ENCODE measurements around the gene MRTFA. TPM values are rescaled to one million over a fixed set of nuclear protein-coding genes. Genes with fewer than 3 reads are reported as not detected.
"Not testable (repeated sequence)": the region's sequence is repeated elsewhere in the genome, so short reads cannot be mapped to it uniquely, and the experiment has no call there.

The MRTFA gene
- total RNA-seq, 1 donor from 2014 or later = 115 TPM

DNA sequence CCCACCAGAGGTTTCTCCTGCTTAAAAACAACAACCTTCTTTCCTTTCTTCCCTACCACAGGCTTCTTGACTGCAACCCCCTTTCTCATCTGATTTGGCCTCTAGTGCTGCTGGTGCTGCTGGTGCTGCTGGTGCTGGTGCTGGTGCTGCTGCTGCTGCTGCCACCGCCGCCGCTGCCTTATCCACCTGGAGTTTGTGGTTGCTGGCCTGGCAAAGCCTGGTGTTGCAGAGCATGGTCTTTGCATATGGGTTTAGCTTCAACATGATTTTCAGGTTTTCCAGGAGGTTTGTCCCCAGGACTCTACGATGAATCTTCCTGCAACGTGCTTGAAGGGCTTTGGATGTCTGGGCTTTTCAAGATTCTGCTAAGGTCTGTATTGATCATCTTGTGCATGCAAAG, 49.7 kb downstream of the MRTFA start:
- Mint-ChIP-seq H3K27ac (peak overlapping the region; percentile 75), H3K9me3 (no peaks in the 10 kb centered on the region), H3K36me3 (ENCODE audit: low read depth) (peaks cover 45% of the 10 kb centered on the region), H3K4me1 (peaks cover 42% of the 10 kb centered on the region), H3K27me3 (no peaks in the 10 kb centered on the region), H3K4me3 (no peak overlapping the region)
- ChIA-PET CTCF (no interaction called here), POLR2A (interaction anchor here (1.1 kb wide), 1 partner anchor 50 kb away, joined by 3 read pairs; the partner anchor contains the start of gene MRTFA)
- DNase-seq = no peak
- intact Hi-C loops (cut with micrococcal nuclease) = no loop called here
- TF ChIP-seq, protein P1, sequence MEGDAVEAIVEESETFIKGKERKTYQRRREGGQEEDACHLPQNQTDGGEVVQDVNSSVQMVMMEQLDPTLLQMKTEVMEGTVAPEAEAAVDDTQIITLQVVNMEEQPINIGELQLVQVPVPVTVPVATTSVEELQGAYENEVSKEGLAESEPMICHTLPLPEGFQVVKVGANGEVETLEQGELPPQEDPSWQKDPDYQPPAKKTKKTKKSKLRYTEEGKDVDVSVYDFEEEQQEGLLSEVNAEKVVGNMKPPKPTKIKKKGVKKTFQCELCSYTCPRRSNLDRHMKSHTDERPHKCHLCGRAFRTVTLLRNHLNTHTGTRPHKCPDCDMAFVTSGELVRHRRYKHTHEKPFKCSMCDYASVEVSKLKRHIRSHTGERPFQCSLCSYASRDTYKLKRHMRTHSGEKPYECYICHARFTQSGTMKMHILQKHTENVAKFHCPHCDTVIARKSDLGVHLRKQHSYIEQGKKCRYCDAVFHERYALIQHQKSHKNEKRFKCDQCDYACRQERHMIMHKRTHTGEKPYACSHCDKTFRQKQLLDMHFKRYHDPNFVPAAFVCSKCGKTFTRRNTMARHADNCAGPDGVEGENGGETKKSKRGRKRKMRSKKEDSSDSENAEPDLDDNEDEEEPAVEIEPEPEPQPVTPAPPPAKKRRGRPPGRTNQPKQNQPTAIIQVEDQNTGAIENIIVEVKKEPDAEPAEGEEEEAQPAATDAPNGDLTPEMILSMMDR (IDR thresholded peaks at IDR 0.05) = no peak
- ATAC-seq (ENCODE audit: low read depth) = no peak

DNA sequence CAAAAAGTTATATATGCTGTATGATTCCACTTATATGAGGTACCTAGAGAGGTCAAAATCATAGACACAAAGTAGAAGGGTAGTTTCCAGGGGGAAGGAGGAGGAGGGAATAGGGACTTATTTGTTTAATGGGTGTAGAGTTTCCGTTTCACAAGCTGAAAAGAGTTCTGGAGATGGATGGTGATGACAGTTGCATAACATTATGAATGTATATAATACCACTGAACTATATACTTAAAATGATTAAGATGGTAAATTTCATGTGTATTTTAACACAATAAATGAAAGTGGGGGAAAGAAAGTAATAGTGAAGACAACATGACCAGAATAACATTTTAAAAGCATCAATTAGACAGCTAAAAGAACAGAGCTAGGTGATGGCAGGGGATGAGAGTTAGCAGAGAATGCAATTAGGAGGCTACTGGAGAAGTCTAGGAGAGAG, 51.2 kb downstream of the MRTFA start:
- CTCF ChIA-PET = no interaction called here
- Mint-ChIP-seq H3K36me3 (ENCODE audit: low read depth) (peaks cover 45% of the 10 kb centered on the region), H3K27ac (peak overlapping the region; percentile 13), H3K27me3 (no peaks in the 10 kb centered on the region), H3K4me3 (no peak overlapping the region), H3K9me3 (no peaks in the 10 kb centered on the region), H3K4me1 (peaks cover 35% of the 10 kb centered on the region)
- TF ChIP-seq, protein P1 (IDR thresholded peaks at IDR 0.05) = no peak
- intact Hi-C loops (cut with micrococcal nuclease) = no loop called here
- ATAC-seq (ENCODE audit: low read depth) (no peak), DNase-seq (no peak)
- POLR2A ChIA-PET = interaction anchor here (0.6 to 0.7 kb wide), 2 partner anchors 17 to 25 kb away, joined by 3 to 4 read pairs; no protein-coding TSS in a partner anchor

DNA sequence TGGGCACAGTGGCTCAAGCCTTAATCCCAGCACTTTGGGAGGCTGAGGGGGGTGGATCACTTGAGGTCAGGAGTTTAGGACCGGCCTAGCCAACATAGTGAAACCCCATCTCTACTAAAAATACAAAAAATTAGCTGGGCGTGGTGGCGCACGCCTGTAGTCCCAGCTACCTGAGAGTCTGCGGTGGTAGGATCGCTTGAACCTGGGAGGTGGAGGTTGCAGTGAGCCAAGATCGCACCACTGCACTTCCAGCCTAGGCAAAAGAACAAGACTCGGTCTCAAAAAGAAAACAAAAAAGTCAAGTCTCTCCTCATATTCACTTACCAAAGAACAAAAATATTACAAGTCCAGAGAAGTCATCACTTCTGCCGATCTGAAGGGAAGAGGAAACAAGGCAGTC, 51.8 kb downstream of the MRTFA start:
- H3K27me3 Mint-ChIP-seq; H3K9me3 Mint-ChIP-seq; CTCF ChIA-PET; ATAC-seq (ENCODE audit: low read depth); H3K27ac Mint-ChIP-seq; H3K4me3 Mint-ChIP-seq; DNase-seq; intact Hi-C loops (cut with micrococcal nuclease): not testable (repeated sequence)
- Mint-ChIP-seq H3K4me1 (peaks cover 33% of the 10 kb centered on the region), H3K36me3 (ENCODE audit: low read depth) (peaks cover 42% of the 10 kb centered on the region)
- POLR2A ChIA-PET = interaction anchor here (0.6 to 0.7 kb wide), 2 partner anchors 186 to 1506 kb away, joined by 6 read pairs; no protein-coding TSS in a partner anchor

DNA sequence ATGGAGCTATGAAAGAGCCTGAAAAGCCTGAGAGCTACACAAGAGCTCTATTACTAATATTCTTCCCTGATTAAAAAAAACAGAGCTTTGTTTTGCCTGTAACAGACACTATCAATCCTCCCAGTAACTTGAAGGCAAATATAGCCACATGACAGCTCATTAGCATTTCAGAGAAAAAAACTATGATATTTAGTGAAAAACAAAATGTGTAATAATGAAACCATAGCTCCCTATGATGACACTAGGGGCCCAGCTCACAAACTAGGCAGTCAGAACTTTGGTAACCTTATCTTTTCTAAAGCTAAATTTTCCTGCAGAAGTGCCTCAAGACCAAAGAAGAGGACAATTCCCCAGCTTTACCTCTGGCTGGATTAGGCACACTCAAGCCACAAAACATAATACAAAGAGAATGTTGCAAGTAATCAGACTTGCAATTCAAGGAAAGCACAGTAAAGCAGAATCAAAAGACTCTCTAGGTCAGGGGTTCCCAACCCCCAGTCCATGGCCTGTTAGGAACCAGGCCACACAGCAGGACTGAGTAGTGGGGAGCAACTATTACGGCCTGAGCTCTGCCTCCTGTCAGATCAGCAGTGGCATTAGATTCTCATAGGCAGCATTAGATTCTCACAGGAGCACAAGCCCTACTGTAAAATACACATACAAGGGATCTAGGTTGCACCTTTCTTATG, 53.3 kb downstream of the MRTFA start:
- H3K27ac Mint-ChIP-seq = peak overlapping the region; percentile 25

DNA sequence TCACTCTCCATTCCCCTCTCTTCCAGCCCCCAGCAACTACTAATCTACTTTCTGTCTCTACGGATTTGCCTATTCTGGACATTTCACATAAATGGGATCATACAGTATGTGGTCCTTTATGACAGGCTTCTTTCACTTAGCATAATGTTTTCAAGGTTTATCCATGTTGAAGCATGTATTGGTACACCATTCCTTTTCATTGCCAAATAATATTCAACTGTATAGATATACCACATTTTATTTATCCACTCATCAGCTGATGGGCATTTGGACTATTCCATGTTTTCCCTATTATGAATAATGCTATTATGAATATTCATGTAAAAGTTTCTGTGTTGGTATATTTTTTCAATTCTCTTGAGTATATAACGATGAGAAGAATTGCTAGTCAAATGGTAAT, 54.5 kb downstream of the MRTFA start:
- TF ChIP-seq, protein P1 (IDR thresholded peaks at IDR 0.05) = no peak
- DNase-seq (no peak), ATAC-seq (ENCODE audit: low read depth) (no peak)
- H3K27me3 Mint-ChIP-seq = no peaks in the 10 kb centered on the region
- no peak overlapping the region for H3K4me3 Mint-ChIP-seq
- H3K36me3 Mint-ChIP-seq (ENCODE audit: low read depth) = peaks cover 26% of the 10 kb centered on the region
- no peak overlapping the region for H3K27ac Mint-ChIP-seq
- POLR2A ChIA-PET = interaction anchor here (0.6 to 2.4 kb wide), 5 partner anchors 11 to 55 kb away, joined by 3 to 22 read pairs (median 4); partner anchors contain the start of gene MRTFA
- H3K9me3 Mint-ChIP-seq = no peaks in the 10 kb centered on the region
- peaks cover 39% of the 10 kb centered on the region for H3K4me1 Mint-ChIP-seq
- CTCF ChIA-PET = interaction anchor here (0.9 to 2.8 kb wide), 2 partner anchors 25 to 64 kb away, joined by 3 to 10 read pairs; no protein-coding TSS in a partner anchor
- intact Hi-C loops (cut with micrococcal nuclease) = no loop called here

More for the DNA sequence above, 53.3 kb downstream of the MRTFA start:
- Mint-ChIP-seq H3K4me3 (no peak overlapping the region), H3K9me3 (no peaks in the 10 kb centered on the region), H3K4me1 (peaks cover 36% of the 10 kb centered on the region), H3K36me3 (ENCODE audit: low read depth) (peaks cover 34% of the 10 kb centered on the region), H3K27me3 (no peaks in the 10 kb centered on the region)
- POLR2A ChIA-PET = interaction anchor here (0.6 to 2.4 kb wide), 5 partner anchors 10 to 223 kb away, joined by 4 to 22 read pairs (median 4); partner anchors contain the start of gene MRTFA
- ATAC-seq (ENCODE audit: low read depth) (peak; percentile 54), DNase-seq (no peak)
- CTCF ChIA-PET = interaction anchor here (0.5 to 2.8 kb wide), 3 partner anchors 58 to 64 kb away, joined by 3 to 10 read pairs (median 4); no protein-coding TSS in a partner anchor
- intact Hi-C loops (cut with micrococcal nuclease) = loop anchor here (1.0 kb wide), 1 partner anchor 9 kb away; no protein-coding TSS in a partner anchor
- TF ChIP-seq, protein P1 (IDR thresholded peaks at IDR 0.05) = no peak

Measured in activated B cell treated with CpG ODN at 0.5 μM for 24 hours (primary cell).